ENCODE measurements around the gene PSME2. TPM values are rescaled to one million over a fixed set of nuclear protein-coding genes. Genes with fewer than 3 reads are reported as not detected.

Gene PSME2
- total RNA-seq, 2 experiments from 2014 or later, result 188 to 290 TPM

DNA sequence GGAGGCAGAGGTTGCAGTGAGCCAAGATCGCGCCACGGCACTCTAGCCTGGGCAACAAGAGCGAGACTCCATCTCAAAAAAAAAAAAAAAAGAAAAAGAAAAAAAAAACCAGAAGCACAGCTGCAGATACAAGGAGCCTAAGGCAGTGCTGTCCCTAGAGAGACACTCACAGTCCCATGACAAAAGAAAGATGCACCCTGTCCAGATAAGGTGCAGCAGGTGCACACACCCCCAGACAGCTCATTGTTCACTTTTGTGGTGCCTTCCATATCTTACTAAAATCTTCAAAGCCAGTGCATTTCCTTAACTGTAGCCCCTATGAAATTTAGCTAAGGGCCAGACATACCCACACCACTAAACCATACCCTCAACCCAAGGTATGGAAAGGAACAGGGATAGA, 24.0 kb downstream of the PSME2 start:
- no peak overlapping the region for H3K27ac ChIP-seq (ENCODE audit: low read depth, low read length, poor library complexity, severe bottlenecking)
- H4K20me1 ChIP-seq (ENCODE audit: insufficient read depth, low read length), result no peaks in the 10 kb centered on the region
- intact Hi-C loops (cut with micrococcal nuclease; ENCODE audit: unreplicated experiment), result no loop called here
- no peak overlapping the region for H3K4me2 ChIP-seq (ENCODE audit: low read length)
- no peak overlapping the region for H3K4me3 ChIP-seq (ENCODE audit: low read depth, low read length, poor library complexity, severe bottlenecking)
- TF ChIP-seq EZH2phosphoT487 (IDR thresholded peaks at IDR 0.05; ENCODE audit: borderline replicate concordance, low read depth, low read length), result no peak
- TF ChIP-seq, protein P1, sequence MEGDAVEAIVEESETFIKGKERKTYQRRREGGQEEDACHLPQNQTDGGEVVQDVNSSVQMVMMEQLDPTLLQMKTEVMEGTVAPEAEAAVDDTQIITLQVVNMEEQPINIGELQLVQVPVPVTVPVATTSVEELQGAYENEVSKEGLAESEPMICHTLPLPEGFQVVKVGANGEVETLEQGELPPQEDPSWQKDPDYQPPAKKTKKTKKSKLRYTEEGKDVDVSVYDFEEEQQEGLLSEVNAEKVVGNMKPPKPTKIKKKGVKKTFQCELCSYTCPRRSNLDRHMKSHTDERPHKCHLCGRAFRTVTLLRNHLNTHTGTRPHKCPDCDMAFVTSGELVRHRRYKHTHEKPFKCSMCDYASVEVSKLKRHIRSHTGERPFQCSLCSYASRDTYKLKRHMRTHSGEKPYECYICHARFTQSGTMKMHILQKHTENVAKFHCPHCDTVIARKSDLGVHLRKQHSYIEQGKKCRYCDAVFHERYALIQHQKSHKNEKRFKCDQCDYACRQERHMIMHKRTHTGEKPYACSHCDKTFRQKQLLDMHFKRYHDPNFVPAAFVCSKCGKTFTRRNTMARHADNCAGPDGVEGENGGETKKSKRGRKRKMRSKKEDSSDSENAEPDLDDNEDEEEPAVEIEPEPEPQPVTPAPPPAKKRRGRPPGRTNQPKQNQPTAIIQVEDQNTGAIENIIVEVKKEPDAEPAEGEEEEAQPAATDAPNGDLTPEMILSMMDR (conservative IDR thresholded peaks at IDR 0.05; ENCODE audit: low read length), result no peak
- H3K79me2 ChIP-seq (ENCODE audit: insufficient read depth, low read depth, low read length), result no peaks in the 10 kb centered on the region
- H3K9me2 ChIP-seq (ENCODE audit: insufficient read depth, low read length), result no peaks in the 10 kb centered on the region
- ChIA-PET POLR2A (interaction anchor here (0.8 kb wide), 1 partner anchor 14 kb away, joined by 3 read pairs; the partner anchor contains the start of gene PSME1), CTCF (ENCODE audit: unreplicated experiment) (no interaction called here)
- H3K36me3 ChIP-seq (ENCODE audit: insufficient read depth, low read length), result peaks cover 55% of the 10 kb centered on the region
- H3K4me1 ChIP-seq (ENCODE audit: insufficient read depth, low read length, poor library complexity, severe bottlenecking), result peaks cover 3% of the 10 kb centered on the region
- no peaks in the 10 kb centered on the region for H3K9me3 ChIP-seq (ENCODE audit: low read length)
- DNase-seq (ENCODE audit: low spot score), result no peak
- no peak overlapping the region for H2AFZ ChIP-seq (ENCODE audit: low read length)
- no TSS peak for BruUV-seq (replicated peaks)

DNA sequence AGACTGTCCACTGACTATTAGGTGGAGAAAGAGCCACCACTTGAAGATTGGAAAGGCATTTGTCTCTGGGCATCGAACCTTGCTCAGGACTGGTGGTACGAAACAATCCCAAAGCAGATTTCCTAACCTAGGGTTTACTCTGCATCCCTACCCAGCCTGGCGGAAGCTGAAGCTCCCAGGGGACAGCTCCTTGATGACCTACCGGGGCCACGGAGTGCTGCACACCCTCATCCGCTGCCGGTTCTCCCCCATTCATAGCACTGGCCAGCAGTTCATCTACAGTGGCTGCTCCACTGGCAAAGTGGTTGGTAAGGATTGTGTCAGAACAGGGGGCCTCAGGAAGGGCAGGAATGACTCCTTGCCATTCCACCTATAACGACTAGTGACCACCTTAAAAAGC, 25.2 kb downstream of the PSME2 start:
- Histone ChIP-seq H3K4me3 (ENCODE audit: low read depth, low read length, poor library complexity, severe bottlenecking) (no peak overlapping the region), H3K4me1 (ENCODE audit: insufficient read depth, low read length, poor library complexity, severe bottlenecking) (peaks cover 2% of the 10 kb centered on the region), H3K27ac (ENCODE audit: low read depth, low read length, poor library complexity, severe bottlenecking) (no peak overlapping the region), H3K4me2 (ENCODE audit: low read length) (no peak overlapping the region), H3K36me3 (ENCODE audit: insufficient read depth, low read length) (peaks cover 65% of the 10 kb centered on the region), H4K20me1 (ENCODE audit: insufficient read depth, low read length) (no peaks in the 10 kb centered on the region), H3K9me3 (ENCODE audit: low read length) (no peaks in the 10 kb centered on the region), H2AFZ (ENCODE audit: low read length) (no peak overlapping the region), H3K79me2 (ENCODE audit: insufficient read depth, low read depth, low read length) (no peaks in the 10 kb centered on the region), H3K9me2 (ENCODE audit: insufficient read depth, low read length) (no peaks in the 10 kb centered on the region)
- CTCF ChIA-PET (ENCODE audit: unreplicated experiment), result no interaction called here
- BruUV-seq (replicated peaks), result no TSS peak
- TF ChIP-seq, protein P1 (conservative IDR thresholded peaks at IDR 0.05; ENCODE audit: low read length), result no peak
- TF ChIP-seq EZH2phosphoT487 (IDR thresholded peaks at IDR 0.05; ENCODE audit: borderline replicate concordance, low read depth, low read length), result no peak
- intact Hi-C loops (cut with micrococcal nuclease; ENCODE audit: unreplicated experiment), result no loop called here
- POLR2A ChIA-PET, result interaction anchor here (0.7 kb wide), 1 partner anchor 14 kb away, joined by 3 read pairs; no protein-coding TSS in a partner anchor
- DNase-seq (ENCODE audit: low spot score), result no peak

DNA sequence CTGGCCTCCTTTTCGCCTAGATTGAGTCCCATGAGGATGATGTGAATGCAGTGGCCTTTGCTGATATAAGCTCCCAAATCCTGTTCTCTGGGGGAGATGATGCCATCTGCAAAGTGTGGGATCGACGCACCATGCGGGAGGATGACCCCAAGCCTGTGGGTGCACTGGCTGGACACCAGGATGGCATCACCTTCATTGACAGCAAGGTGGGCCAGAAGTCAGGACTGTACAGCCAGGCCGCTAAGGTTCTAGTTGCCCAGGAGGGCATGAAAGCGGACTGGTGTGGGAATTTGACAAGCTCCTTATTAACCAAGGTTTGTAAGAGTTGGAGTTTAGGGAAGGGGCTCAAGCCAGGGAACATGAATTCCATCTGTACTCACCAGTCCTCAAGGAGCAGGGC, 26.7 kb downstream of the PSME2 start:
- no peak overlapping the region for H3K4me3 ChIP-seq (ENCODE audit: low read depth, low read length, poor library complexity, severe bottlenecking)
- BruUV-seq (replicated peaks), result no TSS peak

More for the DNA sequence above, 26.7 kb downstream of the PSME2 start:
- peaks cover 8% of the 10 kb centered on the region; the same call in 1 of the 2 replicates for H3K79me2 ChIP-seq (ENCODE audit: insufficient read depth, low read depth, low read length)
- no peak overlapping the region for H3K4me2 ChIP-seq (ENCODE audit: low read length)
- ChIA-PET CTCF (ENCODE audit: unreplicated experiment) (no interaction called here), POLR2A (interaction anchor here (0.6 kb wide), 1 partner anchor 15 kb away, joined by 3 read pairs; no protein-coding TSS in a partner anchor)
- no peaks in the 10 kb centered on the region for H4K20me1 ChIP-seq (ENCODE audit: insufficient read depth, low read length)
- no peak for DNase-seq (ENCODE audit: low spot score)
- H2AFZ ChIP-seq (ENCODE audit: low read length), result no peak overlapping the region
- peaks cover 11% of the 10 kb centered on the region for H3K4me1 ChIP-seq (ENCODE audit: insufficient read depth, low read length, poor library complexity, severe bottlenecking)
- intact Hi-C loops (cut with micrococcal nuclease; ENCODE audit: unreplicated experiment), result no loop called here
- no peak overlapping the region for H3K27ac ChIP-seq (ENCODE audit: low read depth, low read length, poor library complexity, severe bottlenecking)
- TF ChIP-seq, protein P1 (conservative IDR thresholded peaks at IDR 0.05; ENCODE audit: low read length), result no peak
- TF ChIP-seq EZH2phosphoT487 (IDR thresholded peaks at IDR 0.05; ENCODE audit: borderline replicate concordance, low read depth, low read length), result no peak
- H3K9me2 ChIP-seq (ENCODE audit: insufficient read depth, low read length), result no peaks in the 10 kb centered on the region
- H3K36me3 ChIP-seq (ENCODE audit: insufficient read depth, low read length), result peaks cover 65% of the 10 kb centered on the region
- no peaks in the 10 kb centered on the region for H3K9me3 ChIP-seq (ENCODE audit: low read length)
